Measurements from ENCODE around the gene MAPK7.

DNA sequence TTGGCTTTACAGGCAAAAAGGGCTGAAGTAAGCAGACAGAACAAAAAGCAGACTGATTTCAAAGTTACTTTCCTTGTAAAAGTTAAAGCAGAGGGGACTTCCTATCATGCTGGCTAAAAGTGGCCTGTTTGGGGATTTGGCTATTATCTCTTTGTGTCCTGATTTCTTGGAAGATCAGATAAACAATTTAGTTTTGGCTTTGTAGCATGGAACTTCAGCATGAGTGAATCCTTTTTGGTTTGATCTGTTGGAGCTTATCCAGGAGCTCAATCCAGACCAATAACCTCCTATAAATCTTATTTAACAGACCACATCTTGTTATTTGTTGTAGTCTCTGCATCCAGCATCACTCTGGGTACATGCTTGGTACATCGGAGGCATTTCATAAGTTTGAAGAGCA is 23.9 kb downstream of the MAPK7 start:
- TF ChIP-seq, protein P1, sequence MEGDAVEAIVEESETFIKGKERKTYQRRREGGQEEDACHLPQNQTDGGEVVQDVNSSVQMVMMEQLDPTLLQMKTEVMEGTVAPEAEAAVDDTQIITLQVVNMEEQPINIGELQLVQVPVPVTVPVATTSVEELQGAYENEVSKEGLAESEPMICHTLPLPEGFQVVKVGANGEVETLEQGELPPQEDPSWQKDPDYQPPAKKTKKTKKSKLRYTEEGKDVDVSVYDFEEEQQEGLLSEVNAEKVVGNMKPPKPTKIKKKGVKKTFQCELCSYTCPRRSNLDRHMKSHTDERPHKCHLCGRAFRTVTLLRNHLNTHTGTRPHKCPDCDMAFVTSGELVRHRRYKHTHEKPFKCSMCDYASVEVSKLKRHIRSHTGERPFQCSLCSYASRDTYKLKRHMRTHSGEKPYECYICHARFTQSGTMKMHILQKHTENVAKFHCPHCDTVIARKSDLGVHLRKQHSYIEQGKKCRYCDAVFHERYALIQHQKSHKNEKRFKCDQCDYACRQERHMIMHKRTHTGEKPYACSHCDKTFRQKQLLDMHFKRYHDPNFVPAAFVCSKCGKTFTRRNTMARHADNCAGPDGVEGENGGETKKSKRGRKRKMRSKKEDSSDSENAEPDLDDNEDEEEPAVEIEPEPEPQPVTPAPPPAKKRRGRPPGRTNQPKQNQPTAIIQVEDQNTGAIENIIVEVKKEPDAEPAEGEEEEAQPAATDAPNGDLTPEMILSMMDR (conservative IDR thresholded peaks at IDR 0.05; ENCODE audit: low read depth, low read length) = no peak
- TF ChIP-seq, protein P2, sequence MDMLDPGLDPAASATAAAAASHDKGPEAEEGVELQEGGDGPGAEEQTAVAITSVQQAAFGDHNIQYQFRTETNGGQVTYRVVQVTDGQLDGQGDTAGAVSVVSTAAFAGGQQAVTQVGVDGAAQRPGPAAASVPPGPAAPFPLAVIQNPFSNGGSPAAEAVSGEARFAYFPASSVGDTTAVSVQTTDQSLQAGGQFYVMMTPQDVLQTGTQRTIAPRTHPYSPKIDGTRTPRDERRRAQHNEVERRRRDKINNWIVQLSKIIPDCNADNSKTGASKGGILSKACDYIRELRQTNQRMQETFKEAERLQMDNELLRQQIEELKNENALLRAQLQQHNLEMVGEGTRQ (IDR thresholded peaks at IDR 0.05; ENCODE audit: low read depth, low read length) = no peak
- no peak for TF ChIP-seq RCOR1 (IDR thresholded peaks at IDR 0.05; ENCODE audit: insufficient replicate concordance, low read length)
- TF ChIP-seq NFE2L2 (IDR thresholded peaks at IDR 0.05; ENCODE audit: low read depth, low read length) = no peak
- no peak for TF ChIP-seq RFX5 (IDR thresholded peaks at IDR 0.05; ENCODE audit: low read depth, low read length)
- no peak for TF ChIP-seq MAFK (IDR thresholded peaks at IDR 0.05; ENCODE audit: low read depth, low read length)
- TF ChIP-seq POLR2A (IDR thresholded peaks at IDR 0.05; ENCODE audit: low read depth, low read length) = no peak
- TF ChIP-seq SMC3 (IDR thresholded peaks at IDR 0.05; ENCODE audit: low read depth, low read length) = no peak
- TF ChIP-seq FOS (IDR thresholded peaks at IDR 0.05; ENCODE audit: low read depth, low read length) = no peak
- no peak for TF ChIP-seq CEBPB (IDR thresholded peaks at IDR 0.05; ENCODE audit: low read depth, low read length)
- TF ChIP-seq MXI1 (IDR thresholded peaks at IDR 0.05; ENCODE audit: borderline replicate concordance, low read depth, low read length) = no peak
- no peak for TF ChIP-seq RAD21 (IDR thresholded peaks at IDR 0.05; ENCODE audit: low read length)

Data from IMR-90 (cell line).